A549 (cell line): ENCODE measurements around the gene SUGP2. TPM values are rescaled to one million over a fixed set of nuclear protein-coding genes. Genes with fewer than 3 reads are reported as not detected.

Source experiments
- ATAC-seq, 2 experiments: fragments of 200-7000 bp in 1 of 2; fragments of >200 bp in 1 of 2; cut with Nextera tagmentation in 1 of 2; cut with Tn5 transposase in 1 of 2; 3 replicates each; pipeline versions ENCODE4 v1.8.0 to v1.9.1; 2018 to 2020; ENCODE audit warnings: mild to moderate bottlenecking in 1 of 2, moderate library complexity in 1 of 2
- CTCF ChIA-PET: fragments of 300-600 bp; sonication (Branson Sonifier 250); formaldehyde crosslinking; extraction: SDS; loops from one replicate; lab custom pipeline; 2021; ENCODE audit warnings: antibody characterized with exemption, inconsistent platforms; lab: Yijun Ruan, JAX
- POLR2A ChIA-PET: fragments of 350-600 bp; formaldehyde crosslinking; extraction: SDS; loops from one replicate; lab custom pipeline; 2021; ENCODE audit warnings: antibody characterized with exemption, inconsistent platforms; lab: Yijun Ruan, JAX
- DNase-seq, 2 experiments: peaks; one replicate each; pipeline versions ENCODE4 v3.0.0 to v3.0.0-alpha.2; 2011 to 2016; ENCODE audit warnings: low read depth in 1 of 2, low spot score in 1 of 2
- FAIRE-seq: peaks from 2 replicates; lab custom pipeline; 2011; peaks lifted over from hg19 to GRCh38; lab: Jason Lieb, UNC
- H3K27ac ChIP-seq, 2 experiments: fragments of >200 bp; sonication (Bioruptor Twin); formaldehyde crosslinking; 3 replicates each; pipeline ENCODE4 v1.5.1; 2016 to 2017
- H3K4me1 ChIP-seq: fragments of >200 bp; sonication (Bioruptor Twin); formaldehyde crosslinking; 3 replicates; pipeline ENCODE4 v1.6.1; 2016
- H3K4me2 ChIP-seq: fragments of >200 bp; sonication (Bioruptor Twin); formaldehyde crosslinking; 3 replicates; pipeline ENCODE4 v1.6.1; 2016
- H3K4me3 ChIP-seq: fragments of >200 bp; sonication (Bioruptor Twin); formaldehyde crosslinking; 3 replicates; pipeline ENCODE4 v1.5.1; 2016
- H3K9me3 ChIP-seq: fragments of >200 bp; sonication (Bioruptor Twin); formaldehyde crosslinking; 3 replicates; pipeline ENCODE4 v1.6.1; 2016
- ATOH8 ChIP-seq: fragments of 250-450 bp; sonication (Bioruptor Pico); IDR thresholded peaks from 2 replicates; pipeline ENCODE4 v1.5.0; 2020; ENCODE audit warnings: low read depth, mild to moderate bottlenecking, moderate library complexity
- BCL3 ChIP-seq: fragments of >200 bp; sonication (Bioruptor Twin); formaldehyde crosslinking; IDR thresholded peaks from 3 replicates; pipeline ENCODE4 v1.6.1; 2016
- CBX2 ChIP-seq: fragments of 200-600 bp; sonication (generic); IDR thresholded peaks from 2 replicates; pipeline ENCODE4 v1.6.1; 2016; ENCODE audit warnings: low read depth, mild to moderate bottlenecking, borderline replicate concordance
- CEBPB ChIP-seq, 2 experiments: fragments of >200 bp in 1 of 2; sonication (Bioruptor Twin) in 1 of 2; formaldehyde crosslinking in 1 of 2; IDR thresholded peaks; 2 replicates each; pipeline ENCODE4 v1.6.1; 2012 to 2016
- FOSB ChIP-seq: fragments of 250-450 bp; sonication (Bioruptor Pico); IDR thresholded peaks from 2 replicates; pipeline ENCODE4 v1.5.0; 2020; ENCODE audit warnings: mild to moderate bottlenecking, moderate library complexity
- FOXS1 ChIP-seq: fragments of 250-450 bp; sonication (Bioruptor Pico); IDR thresholded peaks from 2 replicates; pipeline ENCODE4 v1.5.0; 2020; ENCODE audit warnings: mild to moderate bottlenecking, moderate library complexity
- HEYL ChIP-seq: fragments of 250-450 bp; sonication (Bioruptor Pico); IDR thresholded peaks from 2 replicates; pipeline ENCODE4 v1.8.0; 2021; ENCODE audit warnings: mild to moderate bottlenecking, moderate library complexity
- HMGXB4 ChIP-seq: fragments of 250-450 bp; sonication (Bioruptor Pico); IDR thresholded peaks from 2 replicates; pipeline ENCODE4 v1.5.0; 2021; ENCODE audit warnings: mild to moderate bottlenecking, moderate library complexity, borderline replicate concordance
- HOXB13 ChIP-seq: fragments of 250-450 bp; sonication (Bioruptor Pico); IDR thresholded peaks from 2 replicates; pipeline ENCODE4 v1.5.0; 2020; ENCODE audit warnings: low read depth, mild to moderate bottlenecking, moderate library complexity
- KDM1A ChIP-seq: fragments of 200-600 bp; sonication (generic); IDR thresholded peaks from 2 replicates; pipeline ENCODE4 v1.6.1; 2016; ENCODE audit warnings: low read depth, mild to moderate bottlenecking
- NFE2L2 ChIP-seq: fragments of 150-350 bp; conservative IDR thresholded peaks from 2 replicates; pipeline ENCODE4 v1.6.1; 2014; ENCODE audit warnings: low read length
- NPAS2 ChIP-seq: fragments of 250-450 bp; sonication (Bioruptor Pico); IDR thresholded peaks from 2 replicates; pipeline ENCODE4 v1.8.0; 2022; ENCODE audit warnings: mild to moderate bottlenecking, moderate library complexity, borderline replicate concordance
- POLR2A ChIP-seq: IDR thresholded peaks from 2 replicates; pipeline ENCODE4 v1.6.1; 2012; ENCODE audit warnings: mild to moderate bottlenecking, low read length
- RAD21 ChIP-seq, 2 experiments: fragments of >200 bp in 1 of 2; sonication (Bioruptor Twin) in 1 of 2; formaldehyde crosslinking in 1 of 2; IDR thresholded peaks in 1 of 2; conservative IDR thresholded peaks in 1 of 2; 2 replicates in 1 of 2; 3 replicates in 1 of 2; pipeline ENCODE4 v1.6.1; 2012 to 2018; ENCODE audit warnings: inconsistent platforms in 1 of 2
- RARB ChIP-seq: fragments of 250-450 bp; sonication (Bioruptor Pico); IDR thresholded peaks from 2 replicates; pipeline ENCODE4 v1.8.0; 2021; ENCODE audit warnings: mild to moderate bottlenecking, moderate library complexity
- REST ChIP-seq: fragments of 200-600 bp; sonication (generic); IDR thresholded peaks from 2 replicates; pipeline ENCODE4 v1.6.1; 2016; ENCODE audit warnings: antibody characterized with exemption, mild to moderate bottlenecking, moderate library complexity
- RFX5 ChIP-seq: fragments of 450-650 bp; IDR thresholded peaks from 2 replicates; pipeline ENCODE4 v1.7.1; 2014; ENCODE audit warnings: antibody characterized with exemption, mild to moderate bottlenecking, moderate library complexity
- SMC3 ChIP-seq: fragments of >200 bp; sonication (Bioruptor Twin); formaldehyde crosslinking; IDR thresholded peaks from 3 replicates; pipeline ENCODE4 v1.6.1; 2018; ENCODE audit warnings: inconsistent platforms
- SREBF2 ChIP-seq: fragments of 450-650 bp; IDR thresholded peaks from 2 replicates; pipeline ENCODE4 v1.6.1; 2014; ENCODE audit warnings: mild to moderate bottlenecking, moderate library complexity
- ZC3H11A ChIP-seq: fragments of 450-650 bp; IDR thresholded peaks from 2 replicates; pipeline ENCODE4 v1.6.1; 2014; ENCODE audit warnings: antibody characterized with exemption, mild to moderate bottlenecking
- WGBS: methylation state at CpG from one replicate; pipeline ENCODE4 v1.1.6; 2017; ENCODE audit errors: missing lambda C conversion rate; 5-methylcytosine and 5-hydroxymethylcytosine counted together
- polyA plus RNA-seq, 4 experiments: library from polyadenylated mRNA; depleted of rRNA in 3 of 4; stranded (reverse); fragments of >200 nt; fragmentation: RNase III in 1 of 4; extraction: RNeasy Plus Mini Kit Qiagen cat#74134 plus additional on column Dnase treatment in 1 of 4; gene quantifications; 2 replicates in 3 of 4; 3 replicates in 1 of 4; pipeline ENCODE4 v1.2.3, GENCODE V29; 2011 to 2017

Gene SUGP2
- polyA plus RNA-seq, 2 of the 4 experiments (the other 2 are of a cell fraction): 42.4 to 43.9 TPM

- ATAC-seq: no peak
- DNase-seq: no peak
- TF ChIP-seq REST: no peak
- no peak for TF ChIP-seq RAD21 (conservative IDR thresholded peaks at IDR 0.05 in 1 of 2, IDR thresholded peaks at IDR 0.05 in 1 of 2)
- no peak for TF ChIP-seq HOXB13 (CRISPR knock-in tag)
- no peak for TF ChIP-seq FOSB
- no peak for TF ChIP-seq NPAS2
- no peak for TF ChIP-seq FOXS1 (CRISPR knock-in tag)
- no peak for TF ChIP-seq RARB (CRISPR knock-in tag)
- no peak for TF ChIP-seq NFE2L2
- no peak for TF ChIP-seq HMGXB4
- TF ChIP-seq SMC3: no peak
- TF ChIP-seq RFX5: no peak
- TF ChIP-seq CBX2: no peak
- no peak for TF ChIP-seq KDM1A
- no peak for TF ChIP-seq SREBF2
- no peak for TF ChIP-seq CEBPB (IDR thresholded peaks at IDR 0.05)
- no peak for TF ChIP-seq ZC3H11A
- TF ChIP-seq ATOH8 (CRISPR knock-in tag): no peak
- no peak for TF ChIP-seq BCL3
- no peak for TF ChIP-seq POLR2A
- no peak for TF ChIP-seq HEYL (CRISPR knock-in tag)
- Histone ChIP-seq H3K4me1 (peaks cover 20% of the 10 kb centered on the region), H3K4me2 (peak overlapping the region; percentile 78), H3K4me3 (peak overlapping the region; percentile 60; the same call in 1 of the 3 replicates), H3K9me3 (no peaks in the 10 kb centered on the region), H3K27ac (no peak overlapping the region)
- POLR2A ChIA-PET: no interaction called here
- CTCF ChIA-PET: interaction anchor here (0.6 to 1.3 kb wide), 4 partner anchors 11 to 207 kb away, joined by 3 read pairs; no protein-coding TSS in a partner anchor
- no peak for FAIRE-seq
- WGBS: 37% methylated on average over 12 of the region's 25 CpGs
These were observed 31.8 kb upstream of the SUGP2 start for GRCh38 chr19:19064811-19065745.
